Activated CD4-positive, alpha-beta T cell treated with anti-CD3 and anti-CD28 coated beads, Interleukin-2, Interleukin-6, amounts not matched to agents 100 ng/mL and 50 ng/mL, durations not matched to agents 16 hours and 8 hours (primary cell): ENCODE measurements around the gene USP5.
"Not testable (repeated sequence)": the region's sequence is repeated elsewhere in the genome, so short reads cannot be mapped to it uniquely, and the experiment has no call there.

ENCODE experiments used
- DNase-seq: peaks from one replicate; pipeline ENCODE4 v3.0.0-alpha.2; 2020

USP5 gene

GRCh38 chr12:6890789-6891645, 39.1 kb downstream of the USP5 start:
- peak; percentile 99 for DNase-seq

DNA sequence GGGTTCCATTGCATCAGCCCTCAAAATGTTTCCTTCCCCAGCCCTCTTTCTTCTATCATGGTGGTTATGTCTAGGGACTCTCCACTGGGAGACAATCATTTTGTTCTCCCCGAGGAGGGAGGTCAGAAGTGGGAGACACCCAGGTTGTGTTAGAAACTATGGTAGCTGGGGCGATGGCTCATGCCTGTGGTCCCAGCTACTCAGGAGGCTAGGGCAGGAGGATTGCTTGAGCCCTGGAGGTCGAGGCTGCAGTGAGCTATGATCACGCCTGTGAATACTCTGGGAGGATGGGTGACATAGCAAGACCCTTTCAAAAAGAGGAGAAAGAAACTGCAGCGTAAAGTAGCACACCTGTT, 39.7 kb downstream of the USP5 start:
- DNase-seq: no peak

GRCh38 chr12:6892683-6893082, 40.7 kb downstream of the USP5 start:
- DNase-seq: not testable (repeated sequence)

- no peak for DNase-seq
Measured at GRCh38 chr12:6894321-6894720, 42.4 kb downstream of the USP5 start.

- DNase-seq: no peak
Measured at GRCh38 chr12:6896846-6897435, 45.0 kb downstream of the USP5 start.

DNA sequence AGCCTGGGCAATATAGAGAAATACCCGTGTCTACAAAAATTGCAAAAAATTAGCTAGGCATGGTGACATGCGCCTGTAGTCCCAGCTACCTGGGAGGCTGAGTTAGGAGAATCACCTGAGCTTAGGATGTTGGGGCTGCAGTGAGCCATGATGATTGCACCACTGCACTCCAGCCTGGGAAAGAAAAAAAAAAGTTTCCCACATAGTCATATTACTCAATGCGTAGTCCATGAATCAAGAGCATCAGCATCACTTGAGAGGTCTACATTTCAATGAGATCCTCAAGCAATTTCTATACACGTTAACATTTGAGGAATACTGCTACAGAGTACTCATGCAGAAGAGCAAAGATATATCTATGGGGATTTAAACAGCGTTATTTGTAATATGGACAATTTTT, 47.5 kb downstream of the USP5 start:
- DNase-seq: no peak

- peak; percentile 28 for DNase-seq
Measured at GRCh38 chr12:6899837-6900519, 48.0 kb downstream of the USP5 start.

DNA sequence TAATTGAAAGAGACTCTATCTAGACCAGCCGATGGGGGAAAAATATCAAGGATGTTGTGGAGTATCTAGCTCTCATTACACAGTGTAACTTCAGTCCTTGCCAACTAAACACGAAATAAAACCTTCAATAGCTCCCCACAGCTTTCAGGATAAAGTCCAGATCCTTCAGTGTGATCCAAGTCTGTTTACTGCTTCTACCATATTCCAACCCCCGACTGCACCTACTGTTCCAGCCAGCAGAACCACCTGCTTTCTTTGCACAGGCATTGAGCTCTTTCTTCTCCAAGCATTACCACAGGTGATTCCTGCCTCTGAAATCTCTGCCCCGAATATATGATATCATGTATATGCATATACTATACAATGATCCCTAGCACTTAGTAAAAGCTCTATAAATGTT, 50.5 kb downstream of the USP5 start:
- no peak for DNase-seq

- DNase-seq: no peak
Measured at GRCh38 chr12:6903722-6904121, 51.8 kb downstream of the USP5 start.

GRCh38 chr12:6904280-6905276, 52.6 kb downstream of the USP5 start, which contains the start of gene LRRC23:
Gene LRRC23 (plus strand): TSS chr12:6904822. CDS start chr12:6905634, 812 bp downstream.
- DNase-seq: peak; percentile 99

GRCh38 chr12:6905414-6906040, 53.6 kb downstream of the USP5 start:
- no peak for DNase-seq

- not testable (repeated sequence) for DNase-seq
Measured at GRCh38 chr12:6908141-6908540, 56.2 kb downstream of the USP5 start.

DNA sequence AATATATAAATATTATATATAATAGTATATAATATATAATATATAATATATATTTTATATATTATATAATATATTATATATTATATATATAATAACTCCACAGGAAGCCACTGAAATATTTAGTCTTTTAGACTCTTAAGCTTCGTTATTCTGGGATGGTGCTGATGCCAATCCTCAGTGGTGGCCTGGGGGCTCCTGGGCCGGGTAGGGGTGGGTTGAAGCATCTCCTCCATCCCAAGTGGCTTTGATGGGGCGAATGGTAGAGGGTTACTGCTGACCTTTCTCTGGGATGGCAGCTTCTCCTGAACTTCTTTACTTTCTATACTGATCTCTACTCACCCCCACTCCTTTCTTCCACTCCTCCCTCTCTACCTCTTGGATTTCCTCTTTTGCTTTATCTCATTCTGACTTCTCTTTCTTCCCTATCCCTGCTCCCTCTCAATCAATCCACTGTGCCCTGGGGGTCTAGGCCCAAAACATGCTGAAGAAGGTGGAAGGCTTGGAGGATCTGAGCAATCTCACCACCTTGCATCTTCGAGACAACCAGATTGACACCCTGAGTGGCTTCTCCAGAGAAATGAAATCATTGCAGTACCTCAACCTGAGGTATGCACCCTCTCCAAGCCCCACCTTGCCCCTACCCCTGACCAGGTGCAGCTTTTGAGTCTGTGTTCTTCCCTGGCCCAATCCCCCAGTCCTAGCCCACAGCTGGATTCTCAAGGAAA, 57.6 kb downstream of the USP5 start:
- no peak for DNase-seq

- DNase-seq: no peak
Measured at GRCh38 chr12:6912164-6912935, 60.4 kb downstream of the USP5 start.

GRCh38 chr12:6914246-6914946, 62.4 kb downstream of the USP5 start, which contains the start of gene ENO2:
Gene ENO2 (plus strand): TSS chr12:6914580. CDS start chr12:6915833, 1,253 bp downstream.
- peak; percentile 85 for DNase-seq

- DNase-seq: no peak
Measured at GRCh38 chr12:6914947-6915788, 63.2 kb downstream of the USP5 start.

DNA sequence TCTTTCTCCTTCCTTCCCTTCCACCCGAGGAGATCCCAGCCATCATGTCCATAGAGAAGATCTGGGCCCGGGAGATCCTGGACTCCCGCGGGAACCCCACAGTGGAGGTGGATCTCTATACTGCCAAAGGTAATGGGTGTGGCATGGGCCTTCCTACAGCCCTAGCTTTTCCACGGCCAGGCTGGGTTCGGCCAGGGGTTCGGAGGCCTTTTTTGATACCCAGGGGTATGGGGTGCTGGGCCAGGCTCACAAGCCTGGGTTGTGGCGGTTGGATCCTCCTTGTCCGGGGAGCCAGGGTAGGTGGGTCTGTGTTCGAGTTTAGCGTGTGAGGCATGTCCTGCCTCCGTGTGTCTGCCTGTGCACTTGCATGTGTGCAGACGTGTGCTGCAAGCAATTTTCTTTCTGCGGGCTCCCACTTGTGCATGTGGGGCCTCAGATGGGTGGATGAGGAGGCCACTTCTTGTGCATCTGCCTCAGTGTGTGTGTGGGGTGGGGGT, 63.9 kb downstream of the USP5 start:
- no peak for DNase-seq
